Activated CD8-positive, alpha-beta memory T cell treated with anti-CD3 and anti-CD28 coated beads, Interleukin-2, amount 50 U/mL, for 1 hour (primary cell): ENCODE measurements around the gene PERP.

Source experiments
- DNase-seq: peaks from one replicate; pipeline ENCODE4 v3.0.0-alpha.2; 2020; ENCODE audit errors: extremely low read depth

PERP gene

DNA sequence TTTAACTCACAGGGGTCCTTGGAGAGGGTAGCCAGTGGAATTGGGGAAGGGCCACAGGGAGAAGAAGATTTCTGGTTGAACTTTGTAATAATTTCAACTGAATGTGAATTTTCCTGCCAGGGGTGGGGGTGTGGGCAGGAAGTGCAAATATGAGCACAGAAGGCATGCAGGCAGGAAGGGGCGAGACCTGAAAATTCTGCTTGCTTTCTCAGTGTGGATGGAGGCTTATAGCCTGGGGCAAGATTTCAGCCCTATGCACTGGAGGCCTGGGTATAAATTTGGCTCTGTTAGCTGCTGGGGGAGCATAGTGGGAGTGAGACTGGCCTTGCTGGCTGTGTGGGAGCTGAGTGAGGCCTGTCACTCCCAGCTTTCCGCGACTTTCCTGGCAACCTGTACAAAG is 54.4 kb downstream of the PERP start:
- no peak for DNase-seq

DNA sequence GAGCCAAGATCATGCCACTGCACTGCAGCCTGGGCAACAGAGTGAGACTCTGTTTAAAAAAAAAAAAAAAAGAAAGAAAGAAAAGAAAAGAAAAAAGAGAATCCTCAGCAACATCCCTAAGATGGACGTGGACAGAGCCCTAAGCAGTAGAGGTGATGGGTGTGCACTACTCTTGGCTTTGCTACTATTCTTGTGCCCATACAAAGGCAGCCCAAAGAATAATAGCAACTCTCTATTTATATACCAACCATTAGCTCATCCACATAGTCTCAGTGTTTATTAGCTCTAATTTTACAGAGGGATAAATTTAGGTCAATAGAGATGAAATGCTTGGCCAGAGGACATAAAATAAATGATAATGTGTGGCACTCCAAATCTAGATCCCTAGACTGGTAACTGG is 62.2 kb downstream of the PERP start:
- no peak for DNase-seq

DNA sequence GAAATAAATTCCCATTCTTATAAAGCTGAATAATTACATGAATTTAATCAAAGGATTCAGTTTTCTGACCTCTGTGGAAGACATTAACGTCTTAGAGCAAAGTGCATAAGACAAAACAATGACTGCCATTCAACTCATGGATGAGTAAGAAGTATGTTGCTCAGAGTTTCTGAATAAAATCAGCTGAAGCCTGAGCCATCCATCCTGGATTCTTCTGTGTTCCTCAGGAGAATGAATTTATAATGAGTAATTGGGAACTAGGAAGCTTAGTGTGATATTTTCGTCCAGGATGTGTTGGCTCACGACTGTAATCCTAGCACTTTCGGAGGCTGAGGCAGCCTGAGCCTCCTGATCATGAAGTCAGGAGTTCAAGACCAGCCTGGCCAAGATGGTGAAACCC is 62.8 kb downstream of the PERP start:
- DNase-seq: no peak
